HG02610 (cell line): ENCODE data around the gene GAS2L1.
A peak's percentile ranks its signal among the peaks of the same experiment; 100 is the strongest.

Experiments used
- ATAC-seq: cut with Tn5 transposase; IDR thresholded peaks from one replicate; pipeline ENCODE4 v1.9.1; 2021; ENCODE audit warnings: mild to moderate bottlenecking, moderate library complexity; ENCODE audit not compliant: unreplicated experiment

Gene GAS2L1

DNA sequence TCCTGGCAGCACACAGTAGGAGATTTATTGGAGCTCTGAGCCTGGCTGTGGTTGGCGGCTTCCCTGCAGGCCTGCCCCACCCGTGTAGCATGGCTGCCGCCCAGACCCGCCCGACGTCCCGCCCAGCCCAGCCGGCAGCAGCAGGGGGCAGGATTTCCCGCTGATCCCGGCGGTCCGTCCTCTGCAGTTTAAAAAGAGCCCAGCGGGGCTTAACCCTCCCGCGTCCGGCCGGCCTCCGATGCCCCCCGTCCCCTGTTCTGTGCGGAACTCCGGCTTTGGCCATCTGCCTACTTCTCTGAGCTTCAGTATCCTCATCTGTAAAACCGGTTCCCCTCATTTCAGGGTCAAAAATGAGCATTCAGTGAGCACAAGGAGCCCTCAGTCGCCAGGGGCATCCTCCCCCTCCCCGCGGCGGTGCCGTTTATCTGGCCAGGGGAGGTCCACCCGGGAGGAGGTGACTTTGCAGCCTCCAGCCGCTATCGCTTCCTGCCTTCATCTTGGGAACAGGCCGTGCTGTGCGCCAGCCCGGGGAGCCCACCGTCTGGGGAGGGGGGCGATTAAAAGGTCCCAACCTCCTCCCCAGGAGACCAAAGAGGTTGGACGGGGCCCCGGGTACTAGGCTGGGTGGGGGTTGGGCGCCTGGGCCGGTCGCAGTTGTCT is at the start of gene GAS2L1:
Gene GAS2L1 (plus strand): TSS at position 476 of the 660 bp plus-strand sequence. CDS start 1,456 bp downstream, outside the sequence.
- no peak for ATAC-seq

DNA sequence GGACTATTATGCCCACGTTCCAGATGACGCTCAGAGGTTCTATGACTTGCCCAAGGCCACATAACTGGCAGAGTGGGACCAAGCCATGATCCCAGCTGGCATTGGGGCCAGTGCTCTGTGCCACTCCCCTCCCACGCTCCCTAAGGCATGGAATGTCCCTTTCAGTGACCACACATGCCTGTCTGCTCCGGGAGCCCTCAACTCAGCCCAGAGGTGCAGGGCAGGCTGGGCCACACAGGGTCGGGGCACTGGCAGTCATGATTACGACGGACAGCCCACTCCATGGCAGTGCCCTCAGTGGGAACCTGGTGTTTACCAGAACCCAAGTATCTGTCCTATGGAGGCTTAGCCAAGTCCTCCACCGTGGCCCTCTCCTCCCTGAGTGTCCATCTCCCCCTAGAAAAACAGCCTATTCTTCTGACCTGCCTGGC is 48.7 kb upstream of the GAS2L1 start:
- ATAC-seq: no peak

DNA sequence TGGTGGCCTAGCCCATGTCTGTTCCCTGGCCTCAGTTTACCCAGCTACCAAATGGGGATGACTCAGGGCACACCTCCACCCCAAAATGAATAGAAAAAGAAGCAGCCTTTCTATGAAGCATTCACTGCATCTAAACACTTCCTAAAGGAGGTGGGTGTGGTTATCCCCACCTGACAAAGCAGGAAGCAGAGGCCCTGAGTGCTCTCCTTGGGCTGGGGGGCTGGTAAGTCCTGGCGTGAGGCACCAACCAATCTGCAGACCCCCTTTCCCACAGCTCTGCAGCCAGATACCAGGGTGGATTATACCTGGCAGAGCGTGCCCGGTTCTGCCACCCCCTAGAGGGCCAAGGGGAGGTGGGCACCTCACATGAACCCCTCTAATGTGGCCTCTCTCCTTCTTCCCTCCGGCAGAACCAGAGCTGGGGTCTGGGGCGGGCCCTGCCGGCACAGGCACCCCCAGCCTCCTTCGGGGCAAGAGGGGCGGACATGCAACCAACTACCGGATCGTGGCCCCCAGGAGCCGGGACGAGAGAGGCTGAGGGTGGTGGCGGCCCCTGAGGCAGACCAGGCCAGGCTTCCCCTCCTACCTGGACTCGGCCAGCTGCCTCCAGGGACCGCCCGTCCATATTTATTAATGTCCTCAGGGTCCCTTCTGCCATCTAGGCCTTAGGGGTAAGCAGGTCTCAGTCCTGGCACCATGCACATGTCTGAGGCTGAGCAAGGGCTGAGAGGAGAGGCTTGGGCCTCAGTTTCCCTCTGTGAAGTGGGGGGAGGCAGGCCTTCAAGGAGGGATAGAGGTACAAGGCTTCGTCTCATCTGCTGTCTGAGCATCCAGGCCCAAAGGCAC is 47.8 kb upstream of the GAS2L1 start:
- no peak for ATAC-seq

GRCh38 chr22:29259253-29259899 is 47.1 kb upstream of the GAS2L1 start:
- ATAC-seq: no peak

DNA sequence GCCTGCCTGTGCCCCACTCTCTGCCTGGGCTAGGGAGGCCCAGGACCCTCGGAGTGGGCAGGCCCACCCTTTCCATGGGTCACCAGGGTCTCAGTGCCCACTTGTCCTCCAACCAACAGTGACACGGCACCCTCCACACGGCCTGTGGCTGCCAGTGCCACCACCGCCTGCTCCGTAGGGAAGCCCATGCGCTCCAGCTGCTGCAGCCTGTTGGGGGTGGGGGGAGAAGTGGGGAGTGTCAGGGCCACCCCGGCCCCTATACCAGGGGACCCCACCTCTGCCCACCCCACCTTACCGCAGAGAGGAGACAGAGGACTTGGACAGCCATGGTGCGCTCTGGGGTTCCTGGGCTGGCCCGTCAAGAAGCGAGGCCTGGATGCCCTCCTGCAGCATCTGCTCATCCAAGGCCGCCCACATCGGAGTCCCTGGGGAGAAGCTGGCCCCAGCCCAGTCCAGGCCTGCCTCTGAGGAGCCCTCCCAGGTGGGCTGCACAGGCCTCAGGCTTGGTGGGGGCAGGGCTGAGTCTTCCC is 46.4 kb upstream of the GAS2L1 start:
- ATAC-seq: no peak

- ATAC-seq: no peak
Observed at GRCh38 chr22:29260601-29261315, 45.7 kb upstream of the GAS2L1 start.

GRCh38 chr22:29263791-29264276 is 42.6 kb upstream of the GAS2L1 start:
- no peak for ATAC-seq

GRCh38 chr22:29265305-29265704 is 41.1 kb upstream of the GAS2L1 start:
- no peak for ATAC-seq

GRCh38 chr22:29265929-29266328 is 40.5 kb upstream of the GAS2L1 start:
- ATAC-seq: no peak

GRCh38 chr22:29266564-29267461 is 39.6 kb upstream of the GAS2L1 start:
- no peak for ATAC-seq

DNA sequence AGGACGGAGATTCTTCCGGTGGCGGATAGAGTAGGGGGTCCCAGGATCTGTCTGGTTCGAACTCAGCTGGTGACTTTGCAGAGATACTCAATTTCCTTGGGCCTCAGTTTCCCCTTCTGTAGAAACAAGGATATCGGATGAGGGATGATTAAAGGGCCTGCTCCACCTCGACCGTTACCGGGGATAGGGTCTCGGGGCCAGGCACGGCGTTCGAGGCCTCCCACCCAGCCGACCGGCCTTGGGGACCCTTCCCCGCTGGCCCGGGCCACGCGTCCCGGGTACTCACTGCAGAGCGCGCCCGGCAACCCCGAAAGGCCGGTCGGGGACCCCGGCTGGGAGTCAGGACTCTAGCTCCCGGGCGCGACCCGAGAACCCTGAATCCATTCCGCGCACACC is 39.0 kb upstream of the GAS2L1 start:
- ATAC-seq: no peak

GRCh38 chr22:29267858-29268510 is 38.5 kb upstream of the GAS2L1 start, which contains the start of the genes EWSR1 and RHBDD3:
Gene EWSR1, plus strand, starts transcription at chr22:29268268. Its CDS starts 69 bp downstream, at chr22:29268337.
Gene RHBDD3, minus strand, starts transcription at chr22:29267981. Its CDS starts 2,355 bp downstream, at chr22:29265626.
- ATAC-seq: peak; percentile 77

DNA sequence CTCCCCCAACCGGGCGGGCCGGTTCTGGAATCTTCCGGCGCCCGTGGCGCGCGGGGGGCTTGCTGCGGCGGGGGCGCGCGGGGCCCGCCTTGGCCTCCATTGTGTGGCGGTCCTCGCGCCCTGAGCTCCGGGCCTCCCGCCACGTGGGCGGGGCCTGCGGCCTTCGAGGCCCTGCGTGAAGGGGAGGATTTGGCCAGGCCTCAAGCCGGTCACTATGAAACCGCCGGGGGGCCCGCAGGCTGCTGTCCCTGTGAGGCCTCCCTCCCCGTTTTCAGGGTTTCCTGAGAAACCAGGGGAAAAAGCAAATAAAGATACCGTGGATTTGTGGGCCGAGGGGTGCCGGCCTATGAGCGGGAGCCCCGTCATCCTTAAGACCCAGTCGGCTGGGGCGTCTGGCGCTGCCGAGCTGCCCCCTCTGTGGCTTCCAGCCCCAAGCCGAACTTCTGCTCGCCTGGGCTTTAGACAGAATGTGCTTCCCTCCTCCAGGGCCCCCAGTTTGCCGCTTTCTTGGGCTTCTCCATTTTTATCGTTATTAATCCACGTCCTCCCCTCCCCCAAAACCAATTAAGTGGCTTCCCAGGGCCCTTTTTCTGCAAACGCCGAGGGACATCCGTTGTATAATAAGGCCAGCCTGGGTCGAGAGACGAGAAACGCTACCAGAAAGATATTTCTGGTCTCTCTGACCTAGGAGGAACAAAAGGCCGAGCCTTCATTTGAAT is 37.8 kb upstream of the GAS2L1 start:
- ATAC-seq: peak; percentile 15

DNA sequence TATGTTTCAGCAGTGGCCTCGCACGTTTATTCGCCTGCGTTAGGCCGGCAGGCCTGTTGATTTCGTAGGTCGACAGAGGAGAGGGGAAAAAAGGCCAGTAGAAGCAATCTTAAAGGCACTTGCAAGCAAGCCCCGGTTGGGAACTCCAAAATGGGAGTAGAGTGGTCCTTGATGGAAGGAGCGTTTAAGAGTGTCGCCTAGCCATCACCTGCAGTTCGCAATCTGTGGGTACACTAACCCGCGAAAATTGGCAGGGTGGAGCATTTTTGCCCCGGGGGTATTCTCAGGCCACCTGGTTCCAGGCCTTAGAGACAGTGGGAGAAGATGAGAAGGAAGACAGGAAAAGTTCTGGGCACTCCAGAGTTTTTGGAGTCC is 37.2 kb upstream of the GAS2L1 start:
- ATAC-seq: no peak

- no peak for ATAC-seq
Observed at GRCh38 chr22:29269731-29270474, 36.5 kb upstream of the GAS2L1 start.

DNA sequence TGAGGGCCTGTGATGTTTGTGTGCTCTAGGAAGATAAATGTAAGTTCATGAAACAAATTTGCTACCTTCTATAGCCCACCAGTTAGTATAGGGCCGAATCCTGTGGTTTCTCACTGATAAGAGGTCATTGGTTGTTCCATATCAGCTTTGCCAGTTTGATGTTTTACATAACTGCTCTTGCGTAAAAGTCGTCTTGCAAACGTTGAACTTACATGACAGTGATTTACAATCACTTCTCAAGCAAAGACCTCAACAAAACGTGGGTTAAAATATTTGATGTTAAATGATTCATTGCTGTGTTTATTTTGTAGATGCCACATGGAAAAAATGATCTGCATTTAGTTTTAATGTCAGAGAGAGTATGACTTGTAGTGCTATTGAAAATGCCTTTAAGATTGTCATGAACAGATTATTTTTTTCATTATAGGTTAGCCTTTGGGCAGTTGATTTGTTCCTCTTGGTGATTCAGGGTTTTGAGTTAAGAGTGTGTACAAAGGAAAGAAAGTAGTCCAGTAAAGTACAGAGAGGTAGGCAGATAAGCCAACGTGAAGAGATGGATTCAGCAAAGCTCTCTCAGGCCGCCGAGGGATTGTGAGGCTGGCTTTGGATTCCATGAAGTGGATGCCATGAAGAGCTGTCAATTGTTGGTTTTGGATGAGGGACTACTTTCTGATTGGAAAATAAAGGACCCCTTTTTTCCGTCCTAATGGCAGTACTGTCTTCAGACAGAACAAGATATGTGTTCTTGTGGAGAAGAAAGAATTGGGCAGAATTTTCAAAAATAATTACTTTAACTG is 35.8 kb upstream of the GAS2L1 start:
- no peak for ATAC-seq

GRCh38 chr22:29272624-29273023 is 33.8 kb upstream of the GAS2L1 start:
- ATAC-seq: no peak
